GM08714 (cell line): ENCODE data around the gene DNMT3L.
"Not testable (repeated sequence)": the region's sequence is repeated elsewhere in the genome, so short reads cannot be mapped to it uniquely, and the experiment has no call there.

Experiments
- H3K4me3 ChIP-seq: fragments of 200-500 bp; sonication (Bioruptor generic); 2 replicates; pipeline ENCODE4 v1.5.1; 2014; ENCODE audit warnings: mild to moderate bottlenecking, low read length, inconsistent platforms
- ZNF274 ChIP-seq: IDR thresholded peaks from 2 replicates; pipeline ENCODE4 v1.6.1; 2012; ENCODE audit warnings: mild to moderate bottlenecking, low read depth, low read length

DNMT3L gene

DNA sequence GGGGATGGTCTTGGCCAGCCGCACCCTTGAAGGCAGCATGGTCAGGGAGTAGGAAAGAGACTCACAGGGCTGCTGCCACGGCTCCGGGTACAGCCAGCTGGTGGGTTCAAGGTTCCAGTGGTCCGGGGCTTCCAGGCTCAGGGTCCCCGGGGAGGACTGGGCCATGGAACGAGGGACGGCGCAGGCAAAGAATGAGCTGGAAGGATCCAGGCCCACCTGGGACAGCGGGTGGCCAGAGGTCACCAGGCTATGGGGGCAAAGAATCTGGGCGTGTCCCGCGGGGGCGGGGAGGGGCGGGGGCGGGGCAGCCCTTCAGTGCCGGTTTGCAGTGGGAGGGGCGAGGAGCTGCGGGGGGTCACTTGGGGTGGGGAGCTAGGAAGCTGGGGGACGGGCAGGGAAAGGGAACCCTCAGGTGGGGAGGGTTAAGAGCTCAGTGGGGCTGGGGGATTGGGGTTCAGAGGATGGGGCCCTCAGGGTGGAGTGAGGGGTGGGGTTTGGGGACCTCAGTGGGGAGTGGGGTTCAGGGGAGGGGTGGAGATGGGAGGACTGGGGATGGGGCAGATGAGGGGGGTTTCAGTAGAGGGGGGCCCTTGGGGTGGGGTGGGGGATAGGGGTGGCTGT lies at the start of gene DNMT3L:
DNMT3L (minus strand) TSS at position 223 of the 621 bp plus-strand sequence. CDS start 638 bp downstream, outside the sequence.
- no peak for TF ChIP-seq ZNF274
- H3K4me3 ChIP-seq, result no peak within 1 kb of the TSS

DNA sequence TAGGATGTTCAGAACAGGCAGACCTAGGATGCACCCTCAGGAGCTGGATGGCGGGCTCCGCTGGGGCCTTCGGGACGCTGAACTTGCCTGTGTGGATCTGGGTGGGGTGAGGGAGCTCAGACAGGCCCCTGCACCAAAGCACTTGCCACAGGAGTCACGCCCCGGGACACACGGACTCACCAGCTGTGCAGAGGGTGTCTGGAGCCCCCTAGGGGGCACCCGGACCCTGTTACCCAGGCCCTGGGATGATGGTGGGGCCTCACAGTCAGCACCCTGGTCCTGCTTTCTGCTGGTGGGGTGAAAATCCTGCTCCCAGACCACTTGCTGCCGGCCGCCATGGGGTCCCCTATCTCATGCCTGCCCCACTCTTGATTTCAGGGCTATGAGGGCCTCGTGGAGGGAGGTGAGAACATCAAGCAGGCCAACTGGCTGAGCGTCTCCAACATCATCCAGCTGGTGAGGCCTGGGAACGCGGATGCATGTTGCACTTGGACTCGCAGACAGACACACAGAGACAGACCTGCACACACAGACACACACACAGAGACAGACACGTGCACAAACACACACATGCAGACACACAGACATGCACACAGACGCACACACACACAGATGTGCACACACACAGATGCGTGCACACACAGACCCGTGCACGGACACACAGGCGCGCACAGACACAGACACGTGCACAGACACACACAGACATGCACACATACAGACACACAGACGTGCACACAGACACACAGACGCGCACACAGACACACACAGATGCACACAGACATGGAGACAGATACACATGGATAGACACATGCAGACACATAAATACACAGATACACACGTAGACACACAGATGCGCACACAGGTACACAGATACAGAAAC lies 49.2 kb upstream of the DNMT3L start:
- no peak overlapping the region for H3K4me3 ChIP-seq
- no peak for TF ChIP-seq ZNF274

DNA sequence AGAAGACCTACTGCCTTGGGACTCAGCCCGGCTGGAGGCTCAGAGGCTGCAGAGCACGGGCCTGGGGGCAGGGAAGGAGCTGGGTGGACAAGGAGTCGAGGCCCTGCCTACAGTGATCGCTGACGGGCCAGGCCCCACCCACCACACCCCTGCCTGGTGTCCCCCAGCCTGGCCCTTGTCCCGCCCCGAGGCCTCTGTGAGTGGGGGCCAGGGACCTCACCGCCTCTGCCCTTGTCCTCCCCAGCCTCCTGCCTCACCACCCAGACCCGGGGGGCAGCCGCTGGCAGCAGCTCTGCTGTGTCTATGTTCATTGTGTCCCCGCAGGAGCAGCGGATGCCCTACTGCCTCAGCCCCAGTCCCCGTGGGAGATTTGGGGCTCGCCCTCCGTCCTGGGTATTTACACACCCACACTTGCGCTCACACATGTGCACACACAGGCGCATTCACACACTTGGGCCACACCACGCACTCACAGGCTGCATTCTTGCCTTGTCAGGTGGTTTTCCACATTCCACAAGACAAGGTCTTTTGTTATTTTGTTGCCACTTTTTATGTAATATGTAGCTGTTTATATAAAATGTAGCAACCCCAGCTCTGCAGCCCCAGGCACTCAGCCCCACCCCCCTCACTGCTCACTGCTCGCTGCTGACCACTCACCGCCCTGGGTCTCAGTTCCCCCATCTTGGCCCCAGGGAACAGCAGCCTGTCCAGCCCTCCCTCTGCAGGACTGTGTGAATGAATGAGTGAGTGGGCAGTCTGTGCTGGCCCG lies 45.4 kb upstream of the DNMT3L start:
- TF ChIP-seq ZNF274, result no peak
- H3K4me3 ChIP-seq, result no peak overlapping the region

DNA sequence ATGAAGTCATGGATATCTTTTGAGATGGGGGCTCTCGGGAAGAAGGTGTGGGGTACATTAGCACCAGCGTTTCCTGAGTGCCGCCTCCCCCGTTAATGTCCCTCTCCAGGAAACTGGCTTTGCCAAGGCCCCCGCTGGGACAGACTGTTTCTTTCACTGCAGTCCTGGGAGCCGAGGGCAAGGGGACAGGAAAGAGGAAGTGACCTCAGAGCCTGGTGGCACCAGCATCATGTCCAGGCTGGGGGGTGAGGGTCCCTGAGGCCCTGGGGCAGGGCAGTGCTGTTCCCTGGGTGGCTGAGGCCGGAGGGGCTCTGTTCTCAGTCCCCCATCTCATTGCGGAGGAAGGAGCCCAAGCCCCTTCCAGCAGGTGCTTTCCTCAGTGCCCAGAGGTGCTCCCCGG lies 44.0 kb upstream of the DNMT3L start:
- TF ChIP-seq ZNF274, result no peak
- no peak overlapping the region for H3K4me3 ChIP-seq

DNA sequence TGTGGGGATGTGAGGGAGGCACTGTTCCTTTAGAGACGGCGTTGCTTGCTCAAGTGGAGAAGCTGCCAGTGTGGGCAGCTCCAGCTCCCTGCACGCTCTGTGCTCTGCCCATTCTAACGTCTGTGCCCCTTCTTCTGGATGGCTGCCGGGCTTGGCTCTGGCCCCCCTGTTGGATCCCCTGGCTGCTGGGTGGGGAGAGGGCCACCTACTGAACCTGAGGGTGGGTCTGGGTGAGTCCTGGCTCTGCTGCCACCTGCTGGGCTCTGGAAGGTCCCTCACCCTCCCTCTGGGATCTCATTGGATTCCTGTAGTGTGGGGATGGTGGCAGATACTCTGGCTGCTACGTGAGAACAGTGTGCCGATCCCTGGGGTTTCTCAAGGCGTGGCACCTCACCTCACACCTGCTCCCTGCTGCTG lies 43.2 kb upstream of the DNMT3L start:
- no peak overlapping the region for H3K4me3 ChIP-seq
- TF ChIP-seq ZNF274, result no peak

DNA sequence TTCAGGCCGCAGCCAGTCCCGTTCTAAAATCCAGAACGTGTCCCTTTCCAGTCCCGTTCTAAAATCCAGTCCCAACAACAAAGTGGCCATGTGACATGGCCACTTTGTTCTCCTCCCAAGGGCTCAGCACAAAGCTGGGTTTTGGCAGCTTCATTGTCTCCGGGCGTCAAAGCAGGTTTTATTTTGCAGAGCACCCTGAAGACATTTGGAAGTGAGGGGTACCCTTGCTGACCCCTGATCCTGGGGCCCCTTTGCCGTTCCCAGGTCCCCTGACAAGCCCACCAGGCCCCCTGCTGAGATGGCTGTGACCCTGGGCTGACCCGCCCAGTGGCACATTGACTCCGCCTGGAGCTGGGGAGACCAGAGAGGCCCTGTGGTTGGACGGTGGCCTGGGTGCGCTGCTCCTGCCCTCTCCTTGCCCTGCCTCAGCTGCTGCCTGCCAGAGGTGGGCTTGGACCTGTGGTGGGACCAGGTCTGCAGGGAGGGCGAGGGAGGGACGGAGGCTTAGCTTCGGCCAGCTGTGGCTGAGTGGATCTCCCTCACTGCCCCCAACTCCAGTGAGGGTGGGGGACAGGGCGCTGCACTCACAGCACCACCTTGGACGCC lies 42.4 kb upstream of the DNMT3L start:
- no peak for TF ChIP-seq ZNF274
- no peak overlapping the region for H3K4me3 ChIP-seq

DNA sequence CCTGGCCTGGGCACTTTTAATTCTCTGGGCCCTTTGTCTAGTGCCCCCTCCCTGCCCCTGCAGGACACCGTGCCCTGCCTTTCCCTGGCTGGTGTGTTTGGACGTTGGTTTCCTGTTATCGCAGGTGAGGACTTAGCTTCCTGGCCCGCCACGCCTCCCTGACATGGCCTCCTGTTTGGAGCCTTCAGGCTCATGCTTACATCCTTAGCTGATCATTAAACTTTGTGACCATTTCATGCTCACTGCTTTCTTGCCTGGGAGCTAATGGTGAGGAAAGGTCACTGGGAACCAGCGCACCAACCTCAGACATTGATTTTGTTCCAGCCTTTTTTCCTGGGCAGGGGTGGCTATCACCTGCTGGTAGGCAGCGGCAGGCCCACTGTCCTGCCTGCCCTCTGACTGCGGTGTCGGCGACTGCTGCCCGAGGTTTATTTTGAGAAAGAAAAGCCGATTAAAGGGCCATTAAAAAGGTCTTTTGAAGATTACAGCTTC lies 41.8 kb upstream of the DNMT3L start:
- H3K4me3 ChIP-seq, result no peak overlapping the region
- no peak for TF ChIP-seq ZNF274

DNA sequence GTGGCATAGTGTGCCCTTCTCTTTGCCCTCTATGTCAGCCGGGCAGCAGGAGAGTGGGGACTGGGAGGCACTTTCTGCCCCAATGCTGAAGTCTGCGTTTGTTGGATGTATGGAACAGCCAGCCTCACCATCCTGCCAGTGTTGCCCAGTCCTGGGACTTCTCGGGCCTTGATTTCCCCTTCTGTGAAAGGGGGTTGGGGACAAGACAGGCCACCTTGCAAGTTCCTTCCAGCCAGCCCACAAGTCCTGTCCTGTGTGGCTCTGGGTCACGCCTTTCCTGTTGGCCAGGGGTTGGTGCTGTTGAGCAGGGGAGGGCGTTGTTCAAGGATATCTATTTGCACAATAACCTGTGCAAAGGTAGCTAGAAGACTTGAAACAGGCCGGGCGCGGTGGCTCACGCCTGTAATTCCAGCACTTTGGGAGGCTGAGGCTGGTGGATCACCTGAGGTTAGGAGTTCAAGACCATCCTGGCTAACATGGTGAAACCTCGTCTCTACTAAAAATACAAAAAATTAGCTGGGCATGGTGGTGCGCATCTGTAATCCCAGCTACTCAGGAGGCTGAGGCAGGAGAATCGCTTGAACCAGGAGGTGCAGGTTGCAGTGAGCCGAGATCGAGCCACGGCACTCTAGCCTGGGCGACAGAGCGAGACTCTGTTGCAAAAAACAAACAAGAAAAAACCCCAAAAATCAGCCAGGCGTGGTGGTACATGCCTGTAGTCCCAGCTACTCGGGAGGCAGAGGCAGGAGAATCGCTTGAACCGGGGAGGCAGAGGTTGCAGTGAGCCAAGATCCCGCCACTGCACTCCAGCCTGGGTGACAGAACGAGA lies 41.1 kb upstream of the DNMT3L start:
- H3K4me3 ChIP-seq, result not testable (repeated sequence)

DNA sequence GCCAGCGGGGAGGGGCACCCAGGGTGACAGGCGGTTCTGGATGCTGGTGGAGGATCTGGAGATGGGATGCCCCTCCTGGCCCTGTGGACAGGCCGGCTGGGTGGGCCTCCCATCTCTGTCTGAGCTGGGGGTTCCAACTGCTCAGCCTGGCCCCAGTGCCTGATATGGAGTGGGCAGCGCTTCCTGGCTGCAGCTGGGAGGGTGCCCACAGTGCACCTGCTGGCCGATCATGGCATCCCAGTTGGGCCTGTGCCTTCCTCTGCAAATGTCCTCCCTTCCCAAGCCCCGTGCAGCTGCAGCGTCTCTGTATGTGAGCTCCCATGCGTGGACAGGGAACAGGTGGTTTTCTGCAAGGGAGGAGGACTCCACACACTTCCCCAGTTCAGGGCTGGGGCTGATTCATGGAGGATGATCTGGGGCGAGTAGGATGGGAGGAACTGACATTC lies 40.3 kb upstream of the DNMT3L start:
- no peak overlapping the region; the same call in 1 of the 2 replicates for H3K4me3 ChIP-seq
- no peak for TF ChIP-seq ZNF274

DNA sequence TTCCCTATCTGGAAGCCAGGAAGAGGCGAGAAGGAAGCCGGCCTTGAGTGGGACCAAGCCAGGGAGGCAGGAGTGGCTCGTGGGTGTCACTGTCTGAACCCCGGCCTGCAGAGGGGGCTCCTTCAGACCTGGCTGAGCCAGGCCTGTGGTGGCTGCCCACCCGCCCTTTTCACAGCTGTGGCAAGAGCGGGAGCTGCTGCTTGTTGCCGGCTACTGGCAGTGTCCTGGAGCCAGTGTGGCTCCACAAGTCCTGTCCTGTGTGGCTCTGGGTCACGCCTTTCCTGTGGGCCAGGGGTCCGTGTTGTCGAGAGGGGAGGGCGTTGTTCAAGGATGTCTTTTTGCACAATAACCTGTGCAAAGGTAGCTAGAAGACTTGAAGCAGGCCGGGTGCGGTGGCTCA lies 39.4 kb upstream of the DNMT3L start:
- no peak for TF ChIP-seq ZNF274

DNA sequence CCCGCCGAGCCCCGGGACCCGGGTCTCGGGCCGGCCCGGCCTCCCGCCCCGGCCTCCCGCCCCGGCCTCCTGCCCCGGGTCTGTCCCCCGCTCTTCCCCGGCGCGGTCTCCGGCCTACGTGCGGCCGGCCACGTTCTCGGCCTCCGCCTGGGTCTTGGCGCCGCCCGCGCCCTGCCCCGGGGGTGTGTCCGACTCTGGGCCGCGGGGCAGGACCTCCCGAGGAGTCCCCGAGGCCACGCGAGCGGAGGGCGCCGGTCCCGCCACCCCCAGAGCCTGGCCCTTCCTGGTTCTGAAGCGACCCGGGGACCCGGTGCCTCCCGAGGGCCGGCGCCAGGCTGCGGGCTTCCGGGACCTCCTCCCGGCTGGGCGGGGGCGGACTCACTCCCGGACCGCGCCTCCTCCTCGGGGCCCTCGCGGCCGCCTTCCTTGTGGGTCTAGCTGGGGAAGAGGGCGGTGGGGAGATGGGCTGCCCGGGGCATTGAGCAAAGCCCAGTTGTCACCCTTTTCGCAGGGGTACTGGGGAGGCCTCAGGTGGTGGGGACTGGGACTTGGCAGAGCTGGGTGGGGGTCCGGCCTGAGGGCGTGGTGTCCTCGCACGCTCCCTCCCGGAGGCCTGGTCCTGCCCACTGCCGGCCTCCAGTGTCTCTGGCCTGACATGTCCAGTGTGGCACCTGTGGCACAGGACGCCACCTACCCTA lies 38.7 kb upstream of the DNMT3L start:
- peak overlapping the region; percentile 84 for H3K4me3 ChIP-seq
- TF ChIP-seq ZNF274, result no peak

More for the DNA sequence above, 39.4 kb upstream of the DNMT3L start:
- peak overlapping the region; percentile 84 for H3K4me3 ChIP-seq

DNA sequence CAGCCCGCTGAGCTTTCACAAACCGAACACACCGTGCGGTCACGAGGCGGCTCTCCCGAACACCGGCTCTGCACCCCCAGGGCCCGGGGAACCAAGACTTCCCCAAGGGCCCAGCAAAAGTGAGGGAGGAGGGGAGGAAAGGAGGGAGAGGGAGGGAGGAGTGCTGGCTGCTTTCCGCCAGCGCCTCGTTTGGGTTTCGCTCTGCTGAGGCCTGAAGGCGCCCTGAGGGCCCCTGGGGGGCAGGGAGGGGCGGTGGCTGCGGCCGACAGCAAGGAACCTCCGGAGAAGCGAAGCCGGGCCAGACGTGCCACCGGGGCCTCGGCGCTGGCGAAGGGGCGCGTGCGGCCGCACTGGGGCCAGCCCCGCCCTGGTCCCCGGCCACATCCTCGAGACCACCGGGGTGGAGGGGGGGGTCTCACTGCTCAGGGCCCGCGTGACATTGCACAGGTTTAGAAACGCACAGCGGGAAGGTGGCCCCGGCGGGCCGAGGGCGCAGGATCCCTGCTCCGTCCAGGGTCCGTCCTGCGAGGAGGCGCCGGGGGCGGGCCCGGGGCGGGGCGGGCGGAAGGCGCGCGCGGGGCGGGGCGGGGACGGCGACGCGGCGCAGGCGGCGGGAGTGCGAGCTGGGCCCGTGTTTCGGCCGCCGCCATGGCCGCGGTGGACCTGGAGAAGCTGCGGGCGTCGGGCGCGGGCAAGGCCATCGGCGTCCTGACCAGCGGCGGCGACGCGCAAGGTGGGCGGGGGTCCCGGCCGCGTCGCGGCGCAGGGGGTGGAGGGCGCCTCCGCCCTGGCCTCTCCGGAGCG lies 38.0 kb upstream of the DNMT3L start, which contains the start of gene PFKL:
PFKL (plus strand) TSS at position 596 of the 804 bp plus-strand sequence; CDS start at position 649, 53 bp downstream.
- no peak for TF ChIP-seq ZNF274
- peak within 1 kb of the TSS; percentile 84 for H3K4me3 ChIP-seq
